ENCODE data around the gene FMNL3. TPM values are rescaled to one million over a fixed set of nuclear protein-coding genes. Genes with fewer than 3 reads are reported as not detected.

FMNL3 gene
- total and polyA plus RNA-seq, 2 experiments from 2014 or later, result 8.7 to 32.6 TPM

GRCh38 chr12:49740930-49741881 is 34.0 kb upstream of the FMNL3 start, which contains the start of gene TMBIM6:
TMBIM6 (plus strand) TSS chr12:49741557; CDS start chr12:49752494, 10,937 bp downstream.
- Histone ChIP-seq H3K9me2 (ENCODE audit: insufficient read depth) (no peaks in the 10 kb centered on the region), H3K4me1 (ENCODE audit: insufficient read depth) (peaks cover 10% of the 10 kb centered on the region; the same call in 1 of the 2 replicates), H4K20me1 (replicated peaks; ENCODE audit: insufficient read depth) (peaks cover 38% of the 10 kb centered on the region), H3K27me3 (ENCODE audit: insufficient read depth) (no peaks in the 10 kb centered on the region), H3K4me3 (peak within 1 kb of the TSS; percentile 80), H3K4me2 (peak within 1 kb of the TSS; percentile 95), H3K36me3 (ENCODE audit: insufficient read depth) (no peaks in the 10 kb centered on the region), H3K27ac (ENCODE audit: low read depth) (peak within 1 kb of the TSS; percentile 84), H2AFZ (peak within 1 kb of the TSS; percentile 77), H3K79me2 (replicated peaks; ENCODE audit: insufficient read depth) (peaks cover 46% of the 10 kb centered on the region), H3F3A (replicated peaks; ENCODE audit: low read depth) (0 out of 2 replicates have a peak, but pooled peaks cover 3% of the 10 kb centered on the region)
- no peaks in the 10 kb centered on the region for H3K9me3 Mint-ChIP-seq
- peaks cover 21% of the 10 kb centered on the region for H3K4me1 Mint-ChIP-seq
- H3K36me3 Mint-ChIP-seq (ENCODE audit: low read depth), result peaks cover 13% of the 10 kb centered on the region
- TF ChIP-seq ZNF331 (CRISPR knock-in tag; IDR thresholded peaks at IDR 0.05; ENCODE audit: low read depth) (no peak), ZNF114 (CRISPR knock-in tag; IDR thresholded peaks at IDR 0.05) (no peak), NANOG (IDR thresholded peaks at IDR 0.05; ENCODE audit: borderline replicate concordance) (no peak), ETS1 (IDR thresholded peaks at IDR 0.05) (peak; percentile 92), POLR2AphosphoS5 (IDR thresholded peaks at IDR 0.05; ENCODE audit: low read depth) (peak; percentile 100), REST (IDR thresholded peaks at IDR 0.05; ENCODE audit: unreplicated experiment) (no peak), JUNB (IDR thresholded peaks at IDR 0.05; ENCODE audit: unreplicated experiment) (no peak), EZH2phosphoT487 (IDR thresholded peaks at IDR 0.05; ENCODE audit: unreplicated experiment) (no peak), STAT1 (IDR thresholded peaks at IDR 0.05; ENCODE audit: unreplicated experiment) (no peak), EZH2 (IDR thresholded peaks at IDR 0.05; ENCODE audit: low read depth, unreplicated experiment) (no peak), CREB1 (CRISPR knock-in tag; IDR thresholded peaks at IDR 0.05; ENCODE audit: low read depth) (0 out of 2 replicates have a peak, but pooled peaks have one; percentile 12)
- TF ChIP-seq, protein P1, sequence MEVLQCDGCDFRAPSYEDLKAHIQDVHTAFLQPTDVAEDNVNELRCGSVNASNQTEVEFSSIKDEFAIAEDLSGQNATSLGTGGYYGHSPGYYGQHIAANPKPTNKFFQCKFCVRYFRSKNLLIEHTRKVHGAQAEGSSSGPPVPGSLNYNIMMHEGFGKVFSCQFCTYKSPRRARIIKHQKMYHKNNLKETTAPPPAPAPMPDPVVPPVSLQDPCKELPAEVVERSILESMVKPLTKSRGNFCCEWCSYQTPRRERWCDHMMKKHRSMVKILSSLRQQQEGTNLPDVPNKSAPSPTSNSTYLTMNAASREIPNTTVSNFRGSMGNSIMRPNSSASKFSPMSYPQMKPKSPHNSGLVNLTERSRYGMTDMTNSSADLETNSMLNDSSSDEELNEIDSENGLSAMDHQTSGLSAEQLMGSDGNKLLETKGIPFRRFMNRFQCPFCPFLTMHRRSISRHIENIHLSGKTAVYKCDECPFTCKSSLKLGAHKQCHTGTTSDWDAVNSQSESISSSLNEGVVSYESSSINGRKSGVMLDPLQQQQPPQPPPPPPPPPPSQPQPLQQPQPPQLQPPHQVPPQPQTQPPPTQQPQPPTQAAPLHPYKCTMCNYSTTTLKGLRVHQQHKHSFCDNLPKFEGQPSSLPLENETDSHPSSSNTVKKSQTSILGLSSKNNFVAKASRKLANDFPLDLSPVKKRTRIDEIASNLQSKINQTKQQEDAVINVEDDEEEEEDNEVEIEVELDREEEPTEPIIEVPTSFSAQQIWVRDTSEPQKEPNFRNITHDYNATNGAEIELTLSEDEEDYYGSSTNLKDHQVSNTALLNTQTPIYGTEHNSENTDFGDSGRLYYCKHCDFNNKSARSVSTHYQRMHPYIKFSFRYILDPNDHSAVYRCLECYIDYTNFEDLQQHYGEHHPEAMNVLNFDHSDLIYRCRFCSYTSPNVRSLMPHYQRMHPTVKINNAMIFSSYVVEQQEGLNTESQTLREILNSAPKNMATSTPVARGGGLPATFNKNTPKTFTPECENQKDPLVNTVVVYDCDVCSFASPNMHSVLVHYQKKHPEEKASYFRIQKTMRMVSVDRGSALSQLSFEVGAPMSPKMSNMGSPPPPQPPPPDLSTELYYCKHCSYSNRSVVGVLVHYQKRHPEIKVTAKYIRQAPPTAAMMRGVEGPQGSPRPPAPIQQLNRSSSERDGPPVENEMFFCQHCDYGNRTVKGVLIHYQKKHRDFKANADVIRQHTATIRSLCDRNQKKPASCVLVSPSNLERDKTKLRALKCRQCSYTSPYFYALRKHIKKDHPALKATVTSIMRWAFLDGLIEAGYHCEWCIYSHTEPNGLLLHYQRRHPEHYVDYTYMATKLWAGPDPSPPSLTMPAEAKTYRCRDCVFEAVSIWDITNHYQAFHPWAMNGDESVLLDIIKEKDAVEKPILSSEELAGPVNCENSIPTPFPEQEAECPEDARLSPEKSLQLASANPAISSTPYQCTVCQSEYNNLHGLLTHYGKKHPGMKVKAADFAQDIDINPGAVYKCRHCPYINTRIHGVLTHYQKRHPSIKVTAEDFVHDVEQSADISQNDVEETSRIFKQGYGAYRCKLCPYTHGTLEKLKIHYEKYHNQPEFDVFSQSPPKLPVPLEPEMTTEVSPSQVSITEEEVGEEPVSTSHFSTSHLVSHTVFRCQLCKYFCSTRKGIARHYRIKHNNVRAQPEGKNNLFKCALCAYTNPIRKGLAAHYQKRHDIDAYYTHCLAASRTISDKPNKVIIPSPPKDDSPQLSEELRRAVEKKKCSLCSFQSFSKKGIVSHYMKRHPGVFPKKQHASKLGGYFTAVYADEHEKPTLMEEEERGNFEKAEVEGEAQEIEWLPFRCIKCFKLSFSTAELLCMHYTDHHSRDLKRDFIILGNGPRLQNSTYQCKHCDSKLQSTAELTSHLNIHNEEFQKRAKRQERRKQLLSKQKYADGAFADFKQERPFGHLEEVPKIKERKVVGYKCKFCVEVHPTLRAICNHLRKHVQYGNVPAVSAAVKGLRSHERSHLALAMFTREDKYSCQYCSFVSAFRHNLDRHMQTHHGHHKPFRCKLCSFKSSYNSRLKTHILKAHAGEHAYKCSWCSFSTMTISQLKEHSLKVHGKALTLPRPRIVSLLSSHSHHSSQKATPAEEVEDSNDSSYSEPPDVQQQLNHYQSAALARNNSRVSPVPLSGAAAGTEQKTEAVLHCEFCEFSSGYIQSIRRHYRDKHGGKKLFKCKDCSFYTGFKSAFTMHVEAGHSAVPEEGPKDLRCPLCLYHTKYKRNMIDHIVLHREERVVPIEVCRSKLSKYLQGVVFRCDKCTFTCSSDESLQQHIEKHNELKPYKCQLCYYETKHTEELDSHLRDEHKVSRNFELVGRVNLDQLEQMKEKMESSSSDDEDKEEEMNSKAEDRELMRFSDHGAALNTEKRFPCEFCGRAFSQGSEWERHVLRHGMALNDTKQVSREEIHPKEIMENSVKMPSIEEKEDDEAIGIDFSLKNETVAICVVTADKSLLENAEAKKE (CRISPR knock-in tag; IDR thresholded peaks at IDR 0.05), result no peak
- TF ChIP-seq, protein P2, sequence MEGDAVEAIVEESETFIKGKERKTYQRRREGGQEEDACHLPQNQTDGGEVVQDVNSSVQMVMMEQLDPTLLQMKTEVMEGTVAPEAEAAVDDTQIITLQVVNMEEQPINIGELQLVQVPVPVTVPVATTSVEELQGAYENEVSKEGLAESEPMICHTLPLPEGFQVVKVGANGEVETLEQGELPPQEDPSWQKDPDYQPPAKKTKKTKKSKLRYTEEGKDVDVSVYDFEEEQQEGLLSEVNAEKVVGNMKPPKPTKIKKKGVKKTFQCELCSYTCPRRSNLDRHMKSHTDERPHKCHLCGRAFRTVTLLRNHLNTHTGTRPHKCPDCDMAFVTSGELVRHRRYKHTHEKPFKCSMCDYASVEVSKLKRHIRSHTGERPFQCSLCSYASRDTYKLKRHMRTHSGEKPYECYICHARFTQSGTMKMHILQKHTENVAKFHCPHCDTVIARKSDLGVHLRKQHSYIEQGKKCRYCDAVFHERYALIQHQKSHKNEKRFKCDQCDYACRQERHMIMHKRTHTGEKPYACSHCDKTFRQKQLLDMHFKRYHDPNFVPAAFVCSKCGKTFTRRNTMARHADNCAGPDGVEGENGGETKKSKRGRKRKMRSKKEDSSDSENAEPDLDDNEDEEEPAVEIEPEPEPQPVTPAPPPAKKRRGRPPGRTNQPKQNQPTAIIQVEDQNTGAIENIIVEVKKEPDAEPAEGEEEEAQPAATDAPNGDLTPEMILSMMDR (conservative IDR thresholded peaks at IDR 0.05; ENCODE audit: low read depth in 2 of 2), result peak; percentile 81 to 91
- DNase-seq (ENCODE audit: low spot score) (peak; percentile 100), ATAC-seq (peak; percentile 97)
- H3K27me3 Mint-ChIP-seq (ENCODE audit: insufficient read depth, low read depth, poor library complexity), result peaks cover 8% of the 10 kb centered on the region
- H3K27ac Mint-ChIP-seq, result peak within 1 kb of the TSS; percentile 99
- peak within 1 kb of the TSS; percentile 97 for H3K4me3 Mint-ChIP-seq
